GM12875 (cell line): ENCODE data around the gene APOBR.
"Not testable (repeated sequence)": the region's sequence is repeated elsewhere in the genome, so short reads cannot be mapped to it uniquely, and the experiment has no call there.

Source experiments
- H3K4me3 ChIP-seq: one replicate; pipeline ENCODE4 v1.5.1; 2011; ENCODE audit warnings: low read depth, low read length, control low read depth
- CTCF ChIP-seq: IDR thresholded peaks from 2 replicates; pipeline ENCODE4 v1.5.1; 2011; ENCODE audit warnings: low read depth, mild to moderate bottlenecking, control low read depth, inconsistent platforms, low read length, moderate library complexity, borderline replicate concordance; ENCODE audit not compliant: insufficient read depth

APOBR gene

GRCh38 chr16:28524681-28525171 lies 30.3 kb downstream of the APOBR start:
- H3K4me3 ChIP-seq = no peak overlapping the region
- no peak for TF ChIP-seq CTCF

GRCh38 chr16:28526201-28527099 lies 32.0 kb downstream of the APOBR start:
- no peak overlapping the region for H3K4me3 ChIP-seq
- TF ChIP-seq CTCF = no peak

- not testable (repeated sequence) for H3K4me3 ChIP-seq
These were observed 32.8 kb downstream of the APOBR start for GRCh38 chr16:28527100-28527785.

- H3K4me3 ChIP-seq = no peak overlapping the region
- no peak for TF ChIP-seq CTCF
These were observed 33.5 kb downstream of the APOBR start for GRCh38 chr16:28527985-28528384.

GRCh38 chr16:28528463-28528867 lies 34.0 kb downstream of the APOBR start:
- H3K4me3 ChIP-seq = no peak overlapping the region
- no peak for TF ChIP-seq CTCF

GRCh38 chr16:28529124-28529523 lies 34.7 kb downstream of the APOBR start:
- H3K4me3 ChIP-seq = no peak overlapping the region
- no peak for TF ChIP-seq CTCF

- TF ChIP-seq CTCF = no peak
These were observed 37.6 kb downstream of the APOBR start for GRCh38 chr16:28531777-28532744.

More at GRCh38 chr16:28531777-28532744, 37.6 kb downstream of the APOBR start:
- H3K4me3 ChIP-seq = no peak overlapping the region
